ENCODE results near the gene CHD3. TPM values are rescaled to one million over a fixed set of nuclear protein-coding genes. Genes with fewer than 3 reads are reported as not detected.

CHD3 gene
- total and polyA plus RNA-seq, 10 of the 15 experiments (the other 5 are each of a cell fraction or from before 2014, with no cell fraction given): 1.4 to 86.8 (median 39.1) TPM

GRCh38 chr17:7841915-7842379, 46.6 kb upstream of the CHD3 start (continued):
- TF ChIP-seq EGR1 (IDR thresholded peaks at IDR 0.05; ENCODE audit: borderline replicate concordance in 1 of 2, low read depth in 2 of 2, low read length in 2 of 2): peak in 1 of 2 experiments; percentile 80; a peak in 1 of 3 replicates
- no peak for TF ChIP-seq SRF (IDR thresholded peaks at IDR 0.05; ENCODE audit: low read depth in 2 of 2, low read length in 2 of 2)
- TF ChIP-seq, protein P1, sequence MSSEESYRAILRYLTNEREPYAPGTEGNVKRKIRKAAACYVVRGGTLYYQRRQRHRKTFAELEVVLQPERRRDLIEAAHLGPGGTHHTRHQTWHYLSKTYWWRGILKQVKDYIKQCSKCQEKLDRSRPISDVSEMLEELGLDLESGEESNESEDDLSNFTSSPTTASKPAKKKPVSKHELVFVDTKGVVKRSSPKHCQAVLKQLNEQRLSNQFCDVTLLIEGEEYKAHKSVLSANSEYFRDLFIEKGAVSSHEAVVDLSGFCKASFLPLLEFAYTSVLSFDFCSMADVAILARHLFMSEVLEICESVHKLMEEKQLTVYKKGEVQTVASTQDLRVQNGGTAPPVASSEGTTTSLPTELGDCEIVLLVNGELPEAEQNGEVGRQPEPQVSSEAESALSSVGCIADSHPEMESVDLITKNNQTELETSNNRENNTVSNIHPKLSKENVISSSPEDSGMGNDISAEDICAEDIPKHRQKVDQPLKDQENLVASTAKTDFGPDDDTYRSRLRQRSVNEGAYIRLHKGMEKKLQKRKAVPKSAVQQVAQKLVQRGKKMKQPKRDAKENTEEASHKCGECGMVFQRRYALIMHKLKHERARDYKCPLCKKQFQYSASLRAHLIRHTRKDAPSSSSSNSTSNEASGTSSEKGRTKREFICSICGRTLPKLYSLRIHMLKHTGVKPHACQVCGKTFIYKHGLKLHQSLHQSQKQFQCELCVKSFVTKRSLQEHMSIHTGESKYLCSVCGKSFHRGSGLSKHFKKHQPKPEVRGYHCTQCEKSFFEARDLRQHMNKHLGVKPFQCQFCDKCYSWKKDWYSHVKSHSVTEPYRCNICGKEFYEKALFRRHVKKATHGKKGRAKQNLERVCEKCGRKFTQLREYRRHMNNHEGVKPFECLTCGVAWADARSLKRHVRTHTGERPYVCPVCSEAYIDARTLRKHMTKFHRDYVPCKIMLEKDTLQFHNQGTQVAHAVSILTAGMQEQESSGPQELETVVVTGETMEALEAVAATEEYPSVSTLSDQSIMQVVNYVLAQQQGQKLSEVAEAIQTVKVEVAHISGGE (CRISPR knock-in tag; IDR thresholded peaks at IDR 0.05): no peak
- TF ChIP-seq GATAD2B (conservative IDR thresholded peaks at IDR 0.05; ENCODE audit: low read depth): peak; percentile 18; the same call in 1 of the 2 replicates
- TF ChIP-seq, protein P2, sequence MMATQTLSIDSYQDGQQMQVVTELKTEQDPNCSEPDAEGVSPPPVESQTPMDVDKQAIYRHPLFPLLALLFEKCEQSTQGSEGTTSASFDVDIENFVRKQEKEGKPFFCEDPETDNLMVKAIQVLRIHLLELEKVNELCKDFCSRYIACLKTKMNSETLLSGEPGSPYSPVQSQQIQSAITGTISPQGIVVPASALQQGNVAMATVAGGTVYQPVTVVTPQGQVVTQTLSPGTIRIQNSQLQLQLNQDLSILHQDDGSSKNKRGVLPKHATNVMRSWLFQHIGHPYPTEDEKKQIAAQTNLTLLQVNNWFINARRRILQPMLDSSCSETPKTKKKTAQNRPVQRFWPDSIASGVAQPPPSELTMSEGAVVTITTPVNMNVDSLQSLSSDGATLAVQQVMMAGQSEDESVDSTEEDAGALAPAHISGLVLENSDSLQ (IDR thresholded peaks at IDR 0.05): peak; percentile 77
- TF ChIP-seq, protein P3, sequence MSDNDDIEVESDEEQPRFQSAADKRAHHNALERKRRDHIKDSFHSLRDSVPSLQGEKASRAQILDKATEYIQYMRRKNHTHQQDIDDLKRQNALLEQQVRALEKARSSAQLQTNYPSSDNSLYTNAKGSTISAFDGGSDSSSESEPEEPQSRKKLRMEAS (IDR thresholded peaks at IDR 0.05; ENCODE audit: low read depth, low read length): 0 out of 2 replicates have a peak, but pooled peaks have one; percentile 45

Data from GM12878 (cell line).